ENCODE data around the gene KAT8. TPM values are rescaled to one million over a fixed set of nuclear protein-coding genes. Genes with fewer than 3 reads are reported as not detected.

The KAT8 gene
- total RNA-seq, 1 donor from 2014 or later = 72.0 TPM

GRCh38 chr16:31085411-31085810, 32.1 kb upstream of the KAT8 start:
- H3K27me3 ChIP-seq (ENCODE audit: low read depth) = no peaks in the 10 kb centered on the region
- H3K4me1 ChIP-seq = peaks cover 20% of the 10 kb centered on the region
- no peak overlapping the region for H3K27ac ChIP-seq (replicated peaks)
- DNase-seq = no peak
- intact Hi-C loops (cut with micrococcal nuclease) = no loop called here
- H3K4me3 ChIP-seq = no peak overlapping the region
- no peaks in the 10 kb centered on the region for H3K9me3 ChIP-seq (replicated peaks)
- peaks cover 76% of the 10 kb centered on the region for H3K36me3 ChIP-seq
- TF ChIP-seq CTCF (IDR thresholded peaks at IDR 0.05; ENCODE audit: borderline replicate concordance) = no peak

GRCh38 chr16:31085873-31086628, 31.4 kb upstream of the KAT8 start:
- Histone ChIP-seq H3K9me3 (replicated peaks) (no peaks in the 10 kb centered on the region), H3K36me3 (peaks cover 76% of the 10 kb centered on the region), H3K4me3 (no peak overlapping the region), H3K4me1 (peaks cover 20% of the 10 kb centered on the region), H3K27me3 (ENCODE audit: low read depth) (no peaks in the 10 kb centered on the region), H3K27ac (replicated peaks) (no peak overlapping the region)
- no peak for TF ChIP-seq CTCF (IDR thresholded peaks at IDR 0.05; ENCODE audit: borderline replicate concordance)
- intact Hi-C loops (cut with micrococcal nuclease) = no loop called here
- DNase-seq = no peak

- Histone ChIP-seq H3K4me1 (peaks cover 16% of the 10 kb centered on the region), H3K36me3 (peaks cover 73% of the 10 kb centered on the region), H3K27me3 (ENCODE audit: low read depth) (no peaks in the 10 kb centered on the region), H3K9me3 (replicated peaks) (no peaks in the 10 kb centered on the region), H3K4me3 (no peak overlapping the region), H3K27ac (replicated peaks) (no peak overlapping the region)
- no peak for DNase-seq
- intact Hi-C loops (cut with micrococcal nuclease) = no loop called here
- TF ChIP-seq CTCF (IDR thresholded peaks at IDR 0.05; ENCODE audit: borderline replicate concordance) = no peak
These were observed 30.9 kb upstream of the KAT8 start for GRCh38 chr16:31086629-31086906.

GRCh38 chr16:31087481-31087880, 30.0 kb upstream of the KAT8 start:
- no peak for DNase-seq
- Histone ChIP-seq H3K27ac (replicated peaks) (no peak overlapping the region), H3K4me3 (no peak overlapping the region), H3K9me3 (replicated peaks) (no peaks in the 10 kb centered on the region), H3K27me3 (ENCODE audit: low read depth) (no peaks in the 10 kb centered on the region), H3K4me1 (peaks cover 7% of the 10 kb centered on the region), H3K36me3 (peaks cover 65% of the 10 kb centered on the region)
- no peak for TF ChIP-seq CTCF (IDR thresholded peaks at IDR 0.05; ENCODE audit: borderline replicate concordance)
- intact Hi-C loops (cut with micrococcal nuclease) = no loop called here

GRCh38 chr16:31087971-31088370, 29.5 kb upstream of the KAT8 start:
- no peak for TF ChIP-seq CTCF (IDR thresholded peaks at IDR 0.05; ENCODE audit: borderline replicate concordance)
- Histone ChIP-seq H3K4me3 (no peak overlapping the region), H3K4me1 (peaks cover 2% of the 10 kb centered on the region), H3K36me3 (peaks cover 60% of the 10 kb centered on the region), H3K27ac (replicated peaks) (no peak overlapping the region), H3K27me3 (ENCODE audit: low read depth) (no peaks in the 10 kb centered on the region), H3K9me3 (replicated peaks) (no peaks in the 10 kb centered on the region)
- intact Hi-C loops (cut with micrococcal nuclease) = no loop called here
- no peak for DNase-seq
